ENCODE data around the gene EPHB2. TPM values are rescaled to one million over a fixed set of nuclear protein-coding genes. Genes with fewer than 3 reads are reported as not detected.
A peak's percentile ranks its signal among the peaks of the same experiment; 100 is the strongest.

Gene EPHB2
- total RNA-seq, 1 experiment from 2014 or later = 3.3 TPM

DNA sequence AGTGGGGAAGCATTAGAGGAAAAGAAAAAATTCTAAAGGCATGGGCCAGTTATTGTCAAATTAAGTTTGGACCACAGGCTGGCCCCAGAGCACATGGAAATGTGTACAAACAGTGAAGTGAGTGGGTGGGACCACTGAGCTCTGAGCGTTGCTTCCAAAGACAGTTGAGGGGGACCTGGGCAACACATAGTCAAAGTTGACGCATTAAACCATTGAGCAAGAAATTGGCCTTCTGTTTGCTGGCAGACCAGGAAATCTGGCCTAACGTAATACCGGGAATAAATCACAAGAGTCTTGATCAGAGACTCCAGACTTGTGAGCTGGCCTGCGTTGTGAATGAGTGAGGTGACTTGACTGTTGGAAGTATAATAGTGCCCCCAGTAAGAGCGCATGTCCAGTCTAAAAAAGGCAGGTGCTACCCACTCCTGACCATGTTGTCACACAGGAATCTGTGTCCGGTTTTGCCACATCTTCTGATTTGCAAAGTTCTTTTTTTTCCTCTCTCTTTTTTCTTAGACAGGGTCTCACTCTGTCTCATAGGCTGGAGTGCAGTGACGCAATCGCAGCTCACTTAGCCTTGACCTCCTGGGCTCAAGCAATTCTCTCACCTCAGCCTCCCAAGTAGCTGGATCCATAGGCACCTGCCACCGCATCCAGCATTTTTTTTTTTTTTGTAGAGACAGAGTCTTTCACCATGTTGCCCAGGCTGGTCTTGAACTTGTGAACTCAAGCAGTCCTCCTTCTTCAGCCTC is 10.7 kb downstream of the EPHB2 start:
- no peak for DNase-seq (ENCODE audit: low spot score)

DNA sequence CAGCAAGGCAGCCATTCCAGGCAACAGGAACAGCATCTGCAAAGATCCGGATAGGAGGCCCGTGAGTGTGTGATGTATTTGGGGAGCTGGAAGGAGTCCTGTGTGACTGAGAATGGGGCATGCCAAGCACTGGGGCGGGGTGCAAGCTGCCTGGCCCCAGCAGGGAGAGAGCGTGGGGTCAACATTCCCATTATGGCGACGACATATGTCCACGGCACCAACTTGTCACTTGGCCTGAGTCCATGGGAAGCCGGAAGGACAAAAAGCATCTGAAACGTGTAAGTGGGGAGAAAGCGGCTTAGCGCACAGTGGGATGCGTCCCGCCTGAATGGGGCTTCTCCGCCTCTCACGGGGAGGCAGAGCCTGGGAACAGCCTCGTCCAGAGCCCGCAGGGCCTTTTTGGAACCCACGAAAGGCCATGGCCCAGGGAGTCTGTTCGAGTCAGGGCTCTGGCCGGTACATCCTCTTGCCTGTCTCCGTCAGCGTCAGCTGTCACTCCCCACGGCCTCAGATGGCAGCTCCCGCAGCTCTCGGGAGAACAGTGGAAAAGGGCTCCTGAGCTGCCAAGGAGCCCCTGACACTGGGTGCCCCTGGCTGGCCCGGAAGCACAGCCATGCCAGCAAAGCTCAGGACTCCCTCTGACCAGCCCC is 12.4 kb downstream of the EPHB2 start:
- no peak for DNase-seq (ENCODE audit: low spot score)

DNA sequence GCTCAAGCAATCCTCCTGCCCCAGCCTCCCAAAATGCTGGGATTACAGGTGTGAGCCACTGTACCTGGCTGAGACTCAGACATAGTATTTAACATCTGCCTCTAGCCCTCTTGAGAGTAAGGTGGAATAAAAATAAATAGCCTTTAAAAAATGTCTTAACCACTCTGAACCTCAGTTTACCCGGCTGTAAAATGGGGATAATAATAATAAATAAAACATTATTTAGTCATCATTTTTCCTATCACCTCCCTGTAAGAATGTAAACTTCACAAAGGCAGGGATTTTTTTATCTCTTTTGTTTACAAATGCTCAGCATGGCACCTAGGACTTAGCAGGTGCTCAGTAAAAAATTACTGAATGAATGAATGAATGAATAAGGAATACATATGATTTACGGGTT is 17.2 kb downstream of the EPHB2 start:
- no peak for DNase-seq (ENCODE audit: low spot score)

DNA sequence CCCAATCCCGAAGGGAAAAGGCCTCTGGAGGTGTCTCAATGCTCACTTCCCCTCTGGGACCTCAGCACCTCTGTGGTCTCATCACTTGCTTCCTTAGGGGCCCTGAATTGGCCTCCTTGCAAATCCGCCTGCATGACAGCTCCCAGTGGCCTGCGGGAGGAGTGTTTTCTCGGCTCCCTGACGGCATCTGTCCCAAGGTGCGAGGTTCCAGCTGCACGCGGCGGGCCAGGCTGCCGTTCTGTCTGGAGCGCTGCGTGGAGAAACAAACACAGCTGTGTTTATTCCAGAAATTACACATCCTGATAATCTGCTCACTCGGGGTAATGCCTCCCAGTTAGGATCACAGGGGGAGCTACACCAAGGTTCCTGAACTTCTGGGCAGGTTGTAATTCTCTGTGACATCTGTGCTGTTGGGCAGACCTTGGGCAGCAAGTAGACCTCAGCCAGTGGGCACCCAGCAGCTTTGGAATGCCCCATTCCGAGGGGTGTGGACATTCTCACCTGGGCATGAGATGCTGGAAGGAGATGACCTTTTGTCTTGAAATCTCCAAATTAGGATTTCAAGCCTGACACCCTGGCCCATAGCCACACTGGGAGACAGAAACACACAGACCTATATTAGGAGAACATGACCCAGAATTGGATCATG is 18.2 kb downstream of the EPHB2 start:
- no peak for DNase-seq (ENCODE audit: low spot score)

DNA sequence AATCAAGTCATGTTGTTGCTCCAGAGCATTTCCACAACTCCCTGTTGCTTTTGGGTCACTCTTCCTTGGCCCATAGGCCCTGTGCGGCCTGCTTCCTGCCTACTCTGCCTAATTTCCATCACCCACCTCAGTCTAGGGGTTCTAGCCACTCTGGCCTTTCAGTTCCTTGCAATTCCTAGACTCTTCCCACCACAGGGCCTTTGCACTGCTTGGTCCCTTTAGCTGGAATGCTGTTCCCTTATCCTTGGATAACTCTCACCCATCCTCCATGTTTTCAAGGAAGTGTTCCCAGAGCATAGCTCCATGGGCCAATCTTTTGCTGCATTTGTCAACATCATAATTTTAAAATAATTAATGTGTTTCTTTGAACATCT is 18.7 kb downstream of the EPHB2 start:
- DNase-seq (ENCODE audit: low spot score) = no peak

DNA sequence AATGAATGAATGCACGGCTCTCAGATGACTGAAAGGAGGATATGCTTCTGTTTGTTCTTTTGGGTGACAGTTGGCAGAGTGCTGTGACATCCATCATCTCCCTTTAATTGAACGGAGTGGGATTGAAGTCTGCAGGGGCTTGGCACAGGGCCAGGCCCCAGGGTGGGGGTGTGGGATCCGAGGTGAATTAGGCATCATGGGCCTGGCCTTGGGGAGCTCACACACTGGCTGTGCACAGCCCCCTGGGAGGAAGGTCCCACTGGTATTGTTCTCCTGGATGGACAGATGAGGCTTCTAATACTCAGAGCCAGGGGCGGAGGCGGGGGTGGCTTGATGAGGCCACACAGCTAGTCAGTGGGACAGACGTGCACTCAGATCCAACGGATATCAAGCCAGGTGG is 19.3 kb downstream of the EPHB2 start:
- DNase-seq (ENCODE audit: low spot score) = no peak

DNA sequence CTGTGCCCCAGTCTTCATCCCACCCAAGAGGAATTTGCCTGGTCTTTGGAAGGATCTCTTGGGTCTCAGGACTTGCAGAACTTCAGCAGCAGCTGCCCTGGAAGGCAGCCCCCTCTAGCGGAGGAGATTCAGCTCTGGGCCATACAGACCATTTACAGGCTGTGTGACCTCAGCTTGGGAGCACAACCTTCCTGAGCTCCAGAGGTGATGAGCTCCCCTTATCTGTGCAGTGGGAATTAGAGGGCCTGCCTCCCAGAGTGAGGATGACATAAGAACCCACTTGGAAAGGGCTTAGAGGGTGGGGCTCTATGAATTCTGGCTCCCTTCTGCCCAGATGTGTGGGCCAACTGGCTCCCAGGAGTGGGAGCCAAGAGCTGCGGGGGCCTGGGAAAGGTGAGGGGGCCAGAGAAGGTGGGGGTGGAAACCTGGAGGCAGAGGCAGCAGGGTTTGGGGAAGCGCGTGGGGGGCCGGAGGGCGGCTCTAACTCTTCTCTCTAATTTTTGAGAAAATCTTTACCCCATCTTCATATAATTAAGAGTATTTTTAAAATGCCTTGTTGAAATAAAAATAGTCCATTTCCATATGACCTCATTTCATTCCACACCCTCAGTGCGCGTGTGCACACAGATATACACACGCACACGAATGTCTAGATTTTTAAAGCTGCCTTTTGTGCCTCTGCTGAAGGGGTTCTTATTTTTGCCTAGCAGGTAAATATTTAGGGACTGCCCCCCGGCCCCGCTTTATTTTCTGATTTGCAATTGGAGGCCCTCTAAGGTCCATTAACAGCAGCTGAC is 21.5 kb downstream of the EPHB2 start:
- peak; percentile 42 for DNase-seq (ENCODE audit: low spot score)

DNA sequence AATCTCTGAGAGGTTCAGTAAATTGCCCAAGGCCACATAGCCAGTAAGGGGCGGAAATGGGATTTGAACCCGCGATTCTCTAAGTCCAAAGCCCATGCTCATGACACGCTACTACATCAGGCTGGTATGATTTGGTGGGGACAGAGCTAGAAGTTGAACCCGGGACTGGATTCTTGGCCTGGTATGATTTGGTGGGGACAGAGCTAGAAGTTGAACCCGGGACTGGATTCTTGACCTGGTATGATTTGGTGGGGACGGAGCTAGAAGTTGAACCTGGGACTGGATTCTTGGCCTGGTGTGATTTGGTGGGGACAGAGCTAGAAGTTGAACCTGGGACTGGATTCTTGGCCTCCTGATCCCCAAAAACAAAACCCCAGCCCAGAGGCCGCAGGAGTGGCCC is 23.0 kb downstream of the EPHB2 start:
- no peak for DNase-seq (ENCODE audit: low spot score)

DNA sequence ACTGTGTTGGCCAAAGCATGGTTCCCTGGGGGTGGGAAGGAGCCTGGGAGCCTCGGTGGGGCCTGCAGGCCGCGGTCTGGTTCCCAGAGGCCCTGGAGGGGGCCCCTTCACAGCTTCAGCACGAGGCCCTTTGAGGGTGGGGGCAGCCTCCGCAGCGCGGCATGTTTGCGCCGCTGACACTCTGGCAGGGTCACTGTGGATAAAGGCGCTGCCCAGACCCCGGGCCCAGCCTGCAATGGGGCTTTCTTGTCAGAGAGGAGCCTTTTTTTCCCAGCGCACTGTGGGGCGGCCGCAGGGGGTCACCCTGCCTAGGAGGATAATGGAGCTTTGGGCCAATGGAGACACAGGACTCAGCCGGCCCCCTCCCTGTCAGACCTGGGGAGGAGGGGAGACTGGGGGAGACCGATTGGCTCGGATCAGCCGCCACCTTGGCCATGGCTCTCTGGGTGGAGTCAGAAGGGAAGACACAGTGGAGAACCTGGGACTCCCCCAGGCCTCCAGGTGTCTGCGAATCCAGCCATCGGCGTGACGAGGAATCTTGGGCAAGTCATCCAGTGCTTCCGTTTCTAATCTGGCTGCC is 26.0 kb downstream of the EPHB2 start:
- DNase-seq (ENCODE audit: low spot score) = no peak

DNA sequence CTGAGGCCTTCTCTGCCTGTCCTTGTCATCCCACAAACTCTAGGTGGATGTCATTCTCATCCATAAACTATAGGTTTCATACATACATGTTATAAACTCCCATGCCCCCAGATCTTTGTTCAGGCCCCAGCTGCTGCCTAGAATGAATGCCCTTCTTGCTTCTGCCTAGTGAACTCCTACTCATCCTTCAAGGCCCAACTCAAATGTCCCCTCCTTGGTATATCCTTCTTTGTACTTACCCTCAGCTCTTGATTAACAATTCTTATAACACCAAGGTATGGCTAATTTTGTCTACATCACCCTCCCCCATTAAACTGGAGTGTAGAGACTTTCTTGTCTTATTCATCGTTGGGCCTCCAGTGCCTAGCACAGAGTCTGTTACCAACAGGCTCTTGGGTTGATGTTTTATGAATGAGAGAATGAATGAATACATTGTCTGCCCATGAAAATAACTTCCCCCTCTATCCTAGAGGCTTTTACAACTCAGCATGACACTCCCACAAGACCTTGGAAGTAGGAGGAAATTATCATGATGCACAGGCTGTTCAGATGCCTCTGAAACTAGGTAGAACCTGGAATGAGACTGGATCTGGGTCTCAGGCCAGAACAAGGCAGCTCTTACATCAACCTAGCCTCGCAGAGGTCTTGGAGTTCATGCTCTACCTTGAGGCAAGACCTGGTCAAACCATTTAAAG is 26.9 kb downstream of the EPHB2 start:
- DNase-seq (ENCODE audit: low spot score) = no peak

DNA sequence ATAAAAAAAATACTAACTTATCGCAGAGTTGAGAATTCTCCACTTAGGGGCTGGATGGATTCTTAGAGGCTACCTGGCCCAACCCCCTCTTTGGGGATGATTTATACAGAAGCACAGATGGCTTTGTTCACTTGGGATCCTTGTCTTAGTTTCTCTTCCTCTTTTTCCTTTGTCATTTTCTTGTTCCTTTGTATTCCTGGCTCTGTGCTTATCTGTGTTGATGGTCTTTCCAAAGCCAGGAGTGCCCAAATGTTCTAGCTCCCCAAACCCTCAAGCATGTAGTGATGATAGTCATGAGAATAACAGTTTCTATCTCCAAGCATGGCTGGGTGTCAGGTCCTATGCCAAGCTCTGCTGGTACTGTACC is 27.4 kb downstream of the EPHB2 start:
- no peak for DNase-seq (ENCODE audit: low spot score)

DNA sequence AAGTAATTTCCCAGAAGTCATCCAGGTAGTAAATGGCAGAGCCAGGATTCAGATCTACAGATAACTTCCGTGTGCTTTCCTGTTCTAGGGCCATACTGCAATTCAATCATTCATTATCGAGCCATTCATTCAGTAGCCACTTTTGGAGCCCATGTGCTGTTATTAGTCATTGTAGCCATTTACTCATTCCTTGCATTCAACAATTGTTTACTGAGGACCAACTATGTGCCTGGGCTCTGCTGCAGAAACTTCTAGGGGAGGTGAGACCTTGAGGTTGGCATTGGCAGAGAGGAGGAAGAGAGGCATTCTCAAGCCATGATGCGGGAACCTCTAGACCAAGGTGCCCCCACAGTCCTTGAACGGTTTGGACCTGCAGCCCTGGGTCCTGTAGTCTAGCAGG is 27.9 kb downstream of the EPHB2 start:
- DNase-seq (ENCODE audit: low spot score) = no peak

DNA sequence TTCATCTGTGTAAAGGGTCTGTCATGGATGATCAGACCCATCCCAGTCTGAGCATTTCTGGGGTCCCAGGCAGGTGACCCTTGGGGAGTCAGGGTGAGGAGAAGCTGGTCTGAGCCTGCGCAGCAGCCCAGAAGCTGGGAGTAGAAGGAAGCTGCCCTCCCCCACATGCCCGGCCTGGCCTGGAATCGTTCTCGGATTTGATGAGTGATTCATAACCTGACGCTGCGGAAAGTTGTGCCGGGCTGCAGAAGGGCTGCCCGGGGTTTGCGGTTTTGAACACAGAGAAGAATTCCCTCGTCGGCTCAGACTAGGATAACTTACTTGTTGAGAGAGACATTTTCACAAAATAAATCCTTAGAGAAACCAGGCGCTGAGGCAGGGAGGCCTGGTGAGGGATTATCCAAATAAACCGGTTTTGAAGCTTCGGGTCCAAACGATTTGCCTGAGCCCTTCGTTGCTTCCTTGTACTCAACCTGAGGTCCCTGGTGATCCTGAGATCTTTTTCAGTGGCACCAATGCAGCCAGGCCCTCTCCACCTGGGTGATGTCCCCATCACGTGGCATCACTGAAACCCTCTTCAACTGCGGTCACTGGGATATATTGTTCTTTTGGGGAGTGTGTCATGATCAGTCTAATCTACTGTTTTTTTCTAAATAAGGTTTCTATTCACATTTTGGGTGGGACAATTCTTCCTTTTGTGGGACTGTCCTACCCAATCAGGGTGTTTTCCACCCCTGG is 29.2 kb downstream of the EPHB2 start:
- DNase-seq (ENCODE audit: low spot score) = peak; percentile 53

DNA sequence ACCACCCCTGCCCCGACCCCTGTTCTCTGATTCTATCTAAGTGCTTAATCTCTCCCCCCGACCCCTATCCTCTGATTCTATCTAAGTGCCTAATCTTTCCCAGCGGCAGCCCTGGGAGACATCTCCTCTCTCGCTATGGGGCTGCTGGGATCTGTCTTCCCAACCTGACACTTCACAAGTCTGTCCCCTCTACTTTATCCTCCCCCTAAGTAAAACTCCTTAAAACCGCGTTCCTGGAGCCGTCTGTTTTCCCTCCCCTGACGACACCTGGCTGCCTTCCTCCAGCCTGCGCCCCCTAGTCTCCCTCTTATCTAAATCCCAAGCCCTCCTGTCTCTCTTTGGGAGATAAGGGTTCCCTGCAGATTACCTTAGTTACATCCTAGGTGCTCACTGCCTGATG is 30.5 kb downstream of the EPHB2 start:
- DNase-seq (ENCODE audit: low spot score) = no peak

DNA sequence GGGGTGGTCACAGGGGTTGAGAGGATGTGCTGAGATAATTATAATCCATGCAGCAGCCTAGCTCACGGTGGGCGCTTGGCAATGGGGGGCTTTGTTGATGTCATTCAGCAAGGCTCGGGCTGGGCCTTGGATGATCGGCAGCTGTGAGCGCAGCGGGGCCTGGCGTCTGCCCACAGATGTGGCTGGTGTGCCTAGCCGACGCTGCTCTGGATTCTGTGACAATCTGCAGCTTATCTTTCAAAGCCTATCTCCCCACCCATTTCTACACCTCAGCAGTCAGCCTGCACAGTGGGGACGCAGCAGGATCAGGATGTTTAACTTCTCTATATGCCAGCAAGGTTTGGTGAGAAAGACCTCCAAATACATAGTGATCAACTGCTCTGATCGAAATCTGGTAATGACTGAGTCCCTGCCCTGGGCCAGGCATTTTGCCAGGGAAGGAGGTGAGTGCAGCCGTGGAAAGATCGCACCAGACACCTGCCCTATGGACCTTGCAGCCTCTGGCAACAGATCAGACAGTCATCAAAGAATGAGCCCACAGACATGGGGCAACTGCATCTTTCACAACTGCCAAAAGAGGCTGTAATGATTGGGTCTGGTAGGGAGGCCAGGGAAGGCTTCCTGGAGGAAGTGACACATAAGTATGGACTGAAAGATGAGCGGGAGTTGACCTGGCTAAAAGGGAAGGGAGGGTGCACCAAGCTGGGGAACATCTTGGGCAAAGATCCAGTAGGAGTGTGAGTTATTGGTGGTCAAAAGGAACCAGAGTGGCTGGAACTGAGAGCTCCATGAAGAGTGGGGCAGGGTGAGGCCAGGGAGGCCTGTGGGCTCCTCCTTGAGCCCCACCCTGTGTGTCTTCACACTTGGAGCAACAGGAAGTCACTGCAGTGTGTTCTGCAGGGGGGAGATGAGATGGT is 35.3 kb downstream of the EPHB2 start:
- peak; percentile 16 for DNase-seq (ENCODE audit: low spot score)

DNA sequence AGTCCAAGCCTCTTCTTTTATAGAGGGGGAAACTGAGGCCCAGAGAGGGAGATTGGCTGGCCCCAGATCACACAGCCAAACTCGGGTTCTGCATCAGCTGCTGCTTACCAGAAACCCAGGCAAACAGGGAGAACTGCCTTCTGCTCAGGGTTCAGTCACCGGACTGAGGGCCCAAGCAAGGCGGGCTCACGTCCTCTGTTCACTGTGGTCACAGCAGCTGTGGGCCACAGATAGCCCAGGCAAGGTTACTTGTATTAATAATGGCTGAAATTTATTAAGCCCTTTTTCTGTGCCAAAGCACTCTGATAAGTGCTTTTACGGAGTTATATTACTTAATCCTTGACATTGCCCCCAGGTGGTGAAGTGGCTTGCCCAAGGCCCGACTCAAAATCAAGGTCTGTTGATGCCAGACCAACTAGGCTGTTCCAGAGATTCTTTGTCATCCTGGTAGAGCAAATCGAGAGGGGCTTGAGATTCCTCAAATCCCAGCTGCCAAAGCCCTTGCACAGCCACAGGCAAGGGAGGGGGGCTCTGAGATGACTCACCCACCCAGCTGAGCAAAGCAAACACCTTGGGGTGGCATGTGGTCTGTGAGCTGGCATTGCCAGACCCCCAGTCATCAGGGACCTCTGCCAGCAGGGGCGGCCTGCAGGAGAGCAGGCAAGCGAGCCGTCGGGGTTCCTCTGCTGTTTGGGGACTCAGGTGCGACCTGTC is 36.5 kb downstream of the EPHB2 start:
- DNase-seq (ENCODE audit: low spot score) = no peak

DNA sequence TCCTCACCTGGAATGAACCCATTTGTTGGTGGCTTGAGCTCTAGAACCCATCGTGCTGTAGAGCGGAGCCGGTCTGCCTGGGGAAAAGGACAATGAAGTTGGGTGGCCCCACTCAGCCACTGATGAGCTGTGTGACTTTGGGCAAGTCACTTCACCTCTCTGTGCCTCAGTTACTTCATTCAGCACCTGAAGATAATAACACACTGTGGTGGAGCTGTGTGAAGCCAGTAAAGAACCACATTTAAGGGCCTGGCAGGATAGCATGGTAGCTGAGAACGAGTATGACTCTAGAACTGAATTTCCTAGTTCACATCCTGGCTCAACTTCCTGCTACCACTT is 37.1 kb downstream of the EPHB2 start:
- DNase-seq (ENCODE audit: low spot score) = no peak

DNA sequence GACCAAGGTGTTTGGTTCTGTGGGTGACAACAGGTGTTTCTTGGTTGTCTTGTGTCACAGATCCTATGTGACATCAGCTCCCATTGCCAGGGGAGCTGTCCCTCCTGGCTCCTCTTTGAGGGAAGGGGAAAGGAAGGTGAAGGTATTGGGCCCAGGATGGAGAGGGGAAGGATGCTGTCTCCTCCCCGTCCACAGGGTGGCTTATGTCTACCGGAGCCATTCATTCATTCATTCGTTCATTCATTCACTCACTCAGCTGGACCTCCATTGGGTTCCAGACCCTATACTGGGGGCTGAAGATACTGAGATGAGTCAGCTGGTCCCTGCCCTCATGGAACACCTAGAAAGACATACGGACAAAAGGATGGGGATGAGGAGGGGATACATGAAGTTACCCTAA is 38.9 kb downstream of the EPHB2 start:
- DNase-seq (ENCODE audit: low spot score) = no peak

Measured in HT-29 (cell line).